Colonic mucosa (tissue), 4 donors: Measurements from ENCODE around the gene TPRA1. TPM values are rescaled to one million over a fixed set of nuclear protein-coding genes. Genes with fewer than 3 reads are reported as not detected.

Experiments used
- DNase-seq: peaks from one replicate; pipeline ENCODE4 v3.0.0-alpha.2; 2020
- H3K27ac ChIP-seq: fragments of 200-600 bp; one replicate; pipeline ENCODE4 v1.8.0; 2021
- H3K27me3 ChIP-seq: fragments of 200-600 bp; one replicate; pipeline ENCODE4 v1.8.0; 2021
- H3K36me3 ChIP-seq: fragments of 200-600 bp; one replicate; pipeline ENCODE4 v1.8.0; 2021
- H3K4me1 ChIP-seq: fragments of 200-600 bp; one replicate; pipeline ENCODE4 v1.8.0; 2021; ENCODE audit warnings: mild to moderate bottlenecking
- H3K4me3 ChIP-seq: fragments of 200-600 bp; one replicate; pipeline ENCODE4 v1.8.0; 2021
- H3K9ac ChIP-seq, 2 donors: one replicate each; pipeline ENCODE4 v1.7.0; 2013; ENCODE audit warnings: control low read depth in 2 of 2, low read depth in 2 of 2, low read length in 2 of 2
- H3K9me3 ChIP-seq: fragments of 200-600 bp; one replicate; pipeline ENCODE4 v1.8.0; 2021
- intact Hi-C: fragments of 100-400 bp; cut with DNase I; formaldehyde crosslinking; loops from one replicate; pipeline ENCODE4 v1.14.1; 2022
- total RNA-seq, 2 donors: library from RNA; stranded (reverse); fragmentation: NEBNext Ultra II Directional in 1 of 2; extraction: Animal tissue kit (Norgen Biotek cat#: 25700) in 1 of 2; gene quantifications; one replicate each; pipeline ENCODE4 v1.2.1, GENCODE V29; 2021
- TF ChIP-seq, protein P1 (sequence below): fragments of 200-600 bp; IDR thresholded peaks from one replicate; pipeline ENCODE4 v1.8.0; 2022; ENCODE audit warnings: antibody characterized with exemption, mild to moderate bottlenecking
- donor health status: healthy.
- donor health status: DM: no; HTN: no; CAD: no.
- donor health status: DM: no; HTN: no; CAD: no.

TPRA1 gene
- 10 to 100 TPM; 23.4 to 38.0 TPM for total RNA-seq

DNA sequence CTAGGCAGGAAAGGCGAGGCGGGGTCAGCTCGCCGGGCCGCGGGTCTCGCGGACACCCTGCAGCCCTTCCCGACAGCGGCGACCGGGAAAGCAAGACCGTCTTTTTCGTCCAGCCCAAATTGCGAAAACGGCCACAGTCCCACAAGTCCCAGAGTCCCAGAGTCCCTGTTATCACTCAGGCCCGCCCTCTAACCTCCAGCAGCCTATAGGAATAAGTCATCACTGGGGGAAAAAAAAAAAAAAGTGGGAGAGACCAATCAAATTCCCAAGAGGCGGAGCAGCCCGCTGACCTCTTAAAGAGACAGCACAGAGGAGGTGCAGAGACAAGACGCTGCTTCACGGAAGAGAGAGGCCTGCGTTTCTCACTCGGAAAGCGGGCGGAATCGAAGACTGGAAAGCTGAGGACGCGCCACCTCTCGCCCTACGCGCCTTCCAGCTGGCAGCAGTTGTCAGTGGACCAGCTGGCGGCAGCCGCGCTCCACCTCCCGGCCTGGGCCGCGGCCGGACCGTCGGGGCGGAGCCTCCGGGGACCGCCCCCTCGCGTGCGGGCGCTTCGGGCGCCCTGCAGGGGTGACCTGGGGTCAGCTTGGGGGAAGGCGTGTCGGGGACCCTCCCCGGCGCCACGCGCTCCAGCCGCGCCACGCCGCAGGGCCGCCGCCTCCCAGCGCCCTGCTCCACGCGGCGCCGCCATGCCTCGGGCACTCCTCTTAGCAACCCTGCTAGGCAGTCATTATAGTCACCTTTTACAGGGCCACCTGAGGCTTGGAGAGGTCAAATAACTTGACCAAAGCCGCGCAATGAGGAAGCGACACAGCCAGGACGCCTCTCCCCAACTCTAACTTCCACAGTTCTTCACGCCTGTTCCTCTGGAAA, at the start of gene TPRA1:
TSS of gene TPRA1 (minus strand) at position 141 of the 873 bp plus-strand sequence. CDS start 10,587 bp downstream, outside the sequence.
- peak within 1 kb of the TSS; percentile 90 to 93 for H3K9ac ChIP-seq
- intact Hi-C loops: no loop called here
- DNase-seq: peak; percentile 91

DNA sequence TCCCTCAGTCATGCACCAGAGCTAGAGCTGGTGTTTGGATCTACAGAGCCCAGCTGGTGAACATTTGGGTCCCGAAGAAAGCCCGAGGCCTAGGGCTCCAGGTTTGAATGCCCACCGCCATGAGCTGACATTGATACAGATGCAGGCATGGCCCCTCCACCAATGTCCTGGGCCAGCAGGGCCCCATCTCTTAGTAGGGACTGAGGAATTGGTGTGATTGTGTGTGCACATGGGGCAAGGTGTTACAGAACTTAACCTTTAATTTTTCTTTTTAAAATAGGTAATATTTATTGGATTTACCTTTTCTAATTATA, 49.5 kb upstream of the TPRA1 start:
- no peak for DNase-seq
- H3K4me3 ChIP-seq: no peak overlapping the region
- TF ChIP-seq, protein P1, sequence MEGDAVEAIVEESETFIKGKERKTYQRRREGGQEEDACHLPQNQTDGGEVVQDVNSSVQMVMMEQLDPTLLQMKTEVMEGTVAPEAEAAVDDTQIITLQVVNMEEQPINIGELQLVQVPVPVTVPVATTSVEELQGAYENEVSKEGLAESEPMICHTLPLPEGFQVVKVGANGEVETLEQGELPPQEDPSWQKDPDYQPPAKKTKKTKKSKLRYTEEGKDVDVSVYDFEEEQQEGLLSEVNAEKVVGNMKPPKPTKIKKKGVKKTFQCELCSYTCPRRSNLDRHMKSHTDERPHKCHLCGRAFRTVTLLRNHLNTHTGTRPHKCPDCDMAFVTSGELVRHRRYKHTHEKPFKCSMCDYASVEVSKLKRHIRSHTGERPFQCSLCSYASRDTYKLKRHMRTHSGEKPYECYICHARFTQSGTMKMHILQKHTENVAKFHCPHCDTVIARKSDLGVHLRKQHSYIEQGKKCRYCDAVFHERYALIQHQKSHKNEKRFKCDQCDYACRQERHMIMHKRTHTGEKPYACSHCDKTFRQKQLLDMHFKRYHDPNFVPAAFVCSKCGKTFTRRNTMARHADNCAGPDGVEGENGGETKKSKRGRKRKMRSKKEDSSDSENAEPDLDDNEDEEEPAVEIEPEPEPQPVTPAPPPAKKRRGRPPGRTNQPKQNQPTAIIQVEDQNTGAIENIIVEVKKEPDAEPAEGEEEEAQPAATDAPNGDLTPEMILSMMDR: no peak
- H3K4me1 ChIP-seq: no peaks in the 10 kb centered on the region
- H3K36me3 ChIP-seq: no peaks in the 10 kb centered on the region
- no peak overlapping the region for H3K27ac ChIP-seq
- H3K27me3 ChIP-seq: no peaks in the 10 kb centered on the region
- intact Hi-C loops: no loop called here
- no peak overlapping the region for H3K9ac ChIP-seq
- H3K9me3 ChIP-seq: no peaks in the 10 kb centered on the region

More for the DNA sequence above, at the start of gene TPRA1:
- peak within 1 kb of the TSS; percentile 92 for H3K4me3 ChIP-seq
- H3K9me3 ChIP-seq: no peaks in the 10 kb centered on the region
- H3K27me3 ChIP-seq: no peaks in the 10 kb centered on the region
- peaks cover 7% of the 10 kb centered on the region for H3K4me1 ChIP-seq
- peak within 1 kb of the TSS; percentile 94 for H3K27ac ChIP-seq
- TF ChIP-seq, protein P1: no peak
- H3K36me3 ChIP-seq: no peaks in the 10 kb centered on the region

DNA sequence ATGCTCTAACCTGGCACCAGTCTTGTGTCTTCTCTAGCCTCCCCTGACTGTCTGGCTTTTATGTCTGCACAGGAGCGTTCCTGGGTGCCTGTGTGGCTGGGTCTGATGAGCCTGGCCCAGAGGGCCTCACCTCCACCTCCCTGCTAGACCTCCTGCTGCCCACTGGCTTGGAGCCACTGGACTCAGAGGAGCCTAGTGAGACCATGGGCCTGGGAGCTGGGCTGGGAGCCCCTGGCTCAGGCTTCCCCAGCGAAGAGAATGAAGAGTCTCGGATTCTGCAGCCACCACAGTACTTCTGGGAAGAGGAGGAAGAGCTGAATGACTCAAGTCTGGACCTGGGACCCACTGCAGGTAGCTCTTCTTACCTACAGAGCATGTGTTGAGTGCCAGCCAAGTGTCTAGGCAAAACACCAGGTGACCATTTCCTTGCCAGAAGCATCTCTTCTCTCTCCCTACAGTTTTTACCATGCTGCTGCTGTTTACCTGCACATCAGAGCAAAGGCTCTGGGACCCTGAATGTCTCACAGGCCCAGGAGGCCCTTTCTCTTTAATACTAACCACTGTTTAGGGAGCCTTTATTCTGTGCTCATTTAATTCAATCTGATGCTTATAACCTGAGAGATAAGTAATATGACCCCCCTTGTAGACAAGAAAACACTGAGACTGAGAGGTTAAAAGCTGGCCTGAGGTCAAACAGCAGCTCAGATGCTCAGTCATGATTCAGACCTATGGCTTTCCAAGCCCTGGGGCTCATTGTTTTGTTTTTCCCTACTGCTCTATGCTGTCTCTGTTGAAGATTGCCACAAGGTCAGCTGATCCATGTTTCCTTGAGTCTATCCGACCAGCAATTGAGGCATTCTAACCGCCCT, 48.9 kb upstream of the TPRA1 start:
- DNase-seq: no peak
- H3K4me3 ChIP-seq: no peak overlapping the region
- intact Hi-C loops: no loop called here
- H3K9me3 ChIP-seq: no peaks in the 10 kb centered on the region
- H3K9ac ChIP-seq: no peak overlapping the region
- no peak overlapping the region for H3K27ac ChIP-seq
- TF ChIP-seq, protein P1: no peak
- H3K36me3 ChIP-seq: no peaks in the 10 kb centered on the region
- no peaks in the 10 kb centered on the region for H3K27me3 ChIP-seq
- no peaks in the 10 kb centered on the region for H3K4me1 ChIP-seq

DNA sequence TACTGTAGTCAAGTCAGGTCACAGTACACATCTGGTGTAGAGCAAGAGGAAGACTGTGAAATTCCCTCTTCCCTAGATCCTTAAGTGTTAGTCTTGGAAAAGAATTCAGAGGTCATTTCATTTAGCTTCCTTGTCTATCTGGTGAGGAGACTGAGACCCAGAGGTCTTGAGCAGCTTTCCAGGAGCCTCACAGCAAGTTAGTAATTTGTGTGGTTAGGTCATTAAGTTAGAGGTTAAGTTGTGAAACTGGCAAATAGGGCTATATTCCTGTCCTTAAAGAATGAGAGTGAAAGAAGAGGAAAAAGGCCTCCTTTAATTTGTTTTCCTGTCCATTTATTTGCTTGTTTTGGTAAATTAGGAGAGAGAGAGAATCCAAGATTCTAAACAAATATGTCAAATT, 47.4 kb upstream of the TPRA1 start:
- intact Hi-C loops: no loop called here
- no peaks in the 10 kb centered on the region for H3K36me3 ChIP-seq
- TF ChIP-seq, protein P1: no peak
- no peak overlapping the region for H3K9ac ChIP-seq
- H3K4me3 ChIP-seq: no peak overlapping the region
- H3K9me3 ChIP-seq: no peaks in the 10 kb centered on the region
- no peaks in the 10 kb centered on the region for H3K27me3 ChIP-seq
- no peak for DNase-seq
- H3K4me1 ChIP-seq: no peaks in the 10 kb centered on the region
- no peak overlapping the region for H3K27ac ChIP-seq

DNA sequence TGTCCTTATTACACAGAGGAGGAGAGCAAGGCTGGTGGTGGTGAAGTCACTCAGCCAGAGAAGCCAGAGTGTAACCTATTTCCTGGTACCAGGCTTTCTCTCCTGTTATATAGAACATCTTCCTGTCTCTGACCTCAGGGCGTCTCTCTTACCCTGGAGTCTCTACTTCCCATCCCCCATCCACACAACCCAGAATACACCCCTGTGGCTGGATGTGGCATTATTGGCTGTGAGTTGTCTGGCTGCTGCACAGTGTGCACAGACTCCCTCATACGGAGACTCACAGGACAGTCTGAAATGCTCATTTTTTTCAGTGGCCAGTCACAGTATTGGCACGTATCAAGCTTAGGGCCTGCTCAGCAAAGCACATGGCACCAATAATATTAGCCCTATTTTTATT, 47.0 kb upstream of the TPRA1 start:
- intact Hi-C loops: no loop called here
- Histone ChIP-seq H3K9me3 (no peaks in the 10 kb centered on the region), H3K4me3 (no peak overlapping the region), H3K9ac (no peak overlapping the region), H3K36me3 (no peaks in the 10 kb centered on the region), H3K27ac (no peak overlapping the region), H3K27me3 (no peaks in the 10 kb centered on the region), H3K4me1 (no peaks in the 10 kb centered on the region)
- TF ChIP-seq, protein P1: no peak
- DNase-seq: no peak
